ENCODE results near the gene HELB.
A peak's percentile ranks its signal among the peaks of the same experiment; 100 is the strongest.

The HELB gene

DNA sequence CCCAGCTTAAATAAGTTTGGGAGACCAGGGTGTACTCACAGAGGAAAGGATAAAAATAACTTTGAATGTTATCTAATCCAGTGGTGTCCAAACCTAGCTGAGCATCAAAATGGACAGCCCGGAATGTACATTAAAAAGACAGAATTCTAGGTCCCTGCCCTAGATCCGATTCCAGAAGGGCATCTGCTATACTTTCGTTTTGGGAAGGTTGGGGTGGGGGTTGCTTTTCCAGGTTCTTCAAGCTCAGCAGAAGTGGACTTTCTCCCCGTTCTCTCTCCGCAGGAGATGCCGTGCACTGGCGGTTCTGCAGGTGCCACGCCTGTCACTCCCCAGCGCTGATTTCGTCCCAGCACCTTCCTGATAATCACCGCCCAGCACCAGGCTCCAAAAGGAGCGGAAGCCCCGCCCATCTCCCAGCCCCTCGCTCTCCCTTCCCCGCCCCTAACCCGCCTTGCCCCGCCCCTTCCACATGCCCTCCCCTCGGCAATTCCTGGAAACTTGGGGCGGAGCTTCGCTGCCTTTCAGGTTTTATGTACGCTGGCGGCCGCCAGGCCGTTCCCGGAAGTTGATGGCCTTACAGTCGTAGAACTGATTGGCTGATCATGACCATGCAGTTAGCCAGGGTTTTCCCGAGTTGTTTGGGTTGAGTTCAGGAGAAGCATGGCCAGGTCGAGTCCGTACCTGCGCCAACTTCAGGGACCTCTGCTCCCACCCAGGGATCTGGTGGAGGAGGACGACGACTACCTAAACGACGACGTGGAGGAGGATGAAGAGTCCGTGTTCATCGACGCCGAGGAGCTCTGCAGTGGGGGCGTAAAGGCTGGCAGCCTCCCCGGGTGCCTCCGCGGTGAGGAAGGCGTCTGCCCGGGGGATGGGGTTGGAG lies at the start of gene HELB:
Gene HELB, plus strand, starts transcription at position 550 of the 883 bp plus-strand sequence. Its CDS starts 111 bp downstream, at position 661.
- H3K4me1 ChIP-seq (ENCODE audit: control insufficient read depth in 1 of 2, insufficient read depth in 2 of 2, low read length in 2 of 2), result peaks cover 11 to 13% of the 10 kb centered on the region in 2 donors
- no peaks in the 10 kb centered on the region for H3K36me3 ChIP-seq (ENCODE audit: control insufficient read depth in 1 of 2, insufficient read depth in 2 of 2, low read length in 2 of 2)
- peak within 1 kb of the TSS; percentile 79 to 95 for H3K9ac ChIP-seq (ENCODE audit: low read depth in 1 of 2, low read length in 2 of 2)
- no peaks in the 10 kb centered on the region for H3K27me3 ChIP-seq (ENCODE audit: control insufficient read depth in 1 of 2, insufficient read depth in 2 of 2, low read length in 2 of 2)
- H3K27ac ChIP-seq (ENCODE audit: low read depth, low read length), result peak within 1 kb of the TSS; percentile 71
- H3K9me3 ChIP-seq (ENCODE audit: control insufficient read depth in 1 of 2, low read length in 2 of 2), result no peaks in the 10 kb centered on the region
- H3K4me3 ChIP-seq (ENCODE audit: low read depth in 1 of 2, low read length in 2 of 2), result peak within 1 kb of the TSS; percentile 91 to 98

GRCh38 chr12:66252771-66253170 lies 49.5 kb upstream of the HELB start:
- Histone ChIP-seq H3K9me3 (ENCODE audit: control insufficient read depth in 1 of 2, low read length in 2 of 2) (no peaks in the 10 kb centered on the region), H3K4me3 (ENCODE audit: low read depth in 1 of 2, low read length in 2 of 2) (no peak overlapping the region), H3K27me3 (ENCODE audit: control insufficient read depth in 1 of 2, insufficient read depth in 2 of 2, low read length in 2 of 2) (no peaks in the 10 kb centered on the region), H3K9ac (ENCODE audit: low read depth in 1 of 2, low read length in 2 of 2) (no peak overlapping the region), H3K4me1 (ENCODE audit: control insufficient read depth in 1 of 2, insufficient read depth in 2 of 2, low read length in 2 of 2) (no peaks in the 10 kb centered on the region), H3K36me3 (ENCODE audit: control insufficient read depth in 1 of 2, insufficient read depth in 2 of 2, low read length in 2 of 2) (no peaks in the 10 kb centered on the region), H3K27ac (ENCODE audit: low read depth, low read length) (no peak overlapping the region)

- H3K9me3 ChIP-seq (ENCODE audit: control insufficient read depth in 1 of 2, low read length in 2 of 2), result no peaks in the 10 kb centered on the region
These were observed 46.6 kb upstream of the HELB start for GRCh38 chr12:66255737-66256136.

GRCh38 chr12:66258011-66258410 lies 44.3 kb upstream of the HELB start:
- H3K4me1 ChIP-seq (ENCODE audit: control insufficient read depth in 1 of 2, insufficient read depth in 2 of 2, low read length in 2 of 2), result no peaks in the 10 kb centered on the region
- no peak overlapping the region for H3K9ac ChIP-seq (ENCODE audit: low read depth in 1 of 2, low read length in 2 of 2)
- H3K4me3 ChIP-seq (ENCODE audit: low read depth in 1 of 2, low read length in 2 of 2), result no peak overlapping the region

More at GRCh38 chr12:66255737-66256136, 46.6 kb upstream of the HELB start:
- Histone ChIP-seq H3K27me3 (ENCODE audit: control insufficient read depth in 1 of 2, insufficient read depth in 2 of 2, low read length in 2 of 2) (no peaks in the 10 kb centered on the region), H3K9ac (ENCODE audit: low read depth in 1 of 2, low read length in 2 of 2) (no peak overlapping the region), H3K36me3 (ENCODE audit: control insufficient read depth in 1 of 2, insufficient read depth in 2 of 2, low read length in 2 of 2) (no peaks in the 10 kb centered on the region), H3K4me1 (ENCODE audit: control insufficient read depth in 1 of 2, insufficient read depth in 2 of 2, low read length in 2 of 2) (no peaks in the 10 kb centered on the region), H3K27ac (ENCODE audit: low read depth, low read length) (no peak overlapping the region), H3K4me3 (ENCODE audit: low read depth in 1 of 2, low read length in 2 of 2) (no peak overlapping the region)

DNA sequence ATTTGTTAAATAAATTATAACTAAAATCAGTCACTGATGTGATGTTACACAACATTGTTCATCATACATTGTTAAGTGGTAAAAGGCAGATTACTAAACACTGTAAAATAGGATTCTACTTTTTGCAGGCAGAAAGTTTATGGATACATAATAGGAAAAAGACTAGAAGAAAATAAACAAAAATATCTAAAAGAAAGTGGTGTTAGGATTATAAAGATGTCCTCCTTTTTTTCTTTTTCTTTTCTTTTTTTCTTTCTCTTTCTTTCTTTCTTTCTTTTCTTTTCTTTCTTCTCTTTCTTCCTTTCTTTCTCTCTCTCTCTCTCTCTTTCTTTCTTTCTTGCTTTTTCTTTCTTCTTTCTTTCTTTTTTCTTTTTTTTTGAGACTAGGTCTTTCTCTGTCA lies 39.6 kb upstream of the HELB start:
- Histone ChIP-seq H3K36me3 (ENCODE audit: control insufficient read depth in 1 of 2, insufficient read depth in 2 of 2, low read length in 2 of 2) (no peaks in the 10 kb centered on the region), H3K27me3 (ENCODE audit: control insufficient read depth in 1 of 2, insufficient read depth in 2 of 2, low read length in 2 of 2) (peaks cover 0 to 3% of the 10 kb centered on the region in 2 donors), H3K9ac (ENCODE audit: low read depth in 1 of 2, low read length in 2 of 2) (no peak overlapping the region), H3K27ac (ENCODE audit: low read depth, low read length) (no peak overlapping the region), H3K4me1 (ENCODE audit: control insufficient read depth in 1 of 2, insufficient read depth in 2 of 2, low read length in 2 of 2) (no peaks in the 10 kb centered on the region), H3K9me3 (ENCODE audit: control insufficient read depth in 1 of 2, low read length in 2 of 2) (no peaks in the 10 kb centered on the region), H3K4me3 (ENCODE audit: low read depth in 1 of 2, low read length in 2 of 2) (no peak overlapping the region)

More at GRCh38 chr12:66258011-66258410, 44.3 kb upstream of the HELB start:
- H3K27ac ChIP-seq (ENCODE audit: low read depth, low read length), result no peak overlapping the region
- H3K36me3 ChIP-seq (ENCODE audit: control insufficient read depth in 1 of 2, insufficient read depth in 2 of 2, low read length in 2 of 2), result no peaks in the 10 kb centered on the region
- H3K9me3 ChIP-seq (ENCODE audit: control insufficient read depth in 1 of 2, low read length in 2 of 2), result no peaks in the 10 kb centered on the region
- H3K27me3 ChIP-seq (ENCODE audit: control insufficient read depth in 1 of 2, insufficient read depth in 2 of 2, low read length in 2 of 2), result no peaks in the 10 kb centered on the region

GRCh38 chr12:66268562-66268961 lies 33.7 kb upstream of the HELB start:
- no peak overlapping the region for H3K9ac ChIP-seq (ENCODE audit: low read depth in 1 of 2, low read length in 2 of 2)
- H3K27me3 ChIP-seq (ENCODE audit: control insufficient read depth in 1 of 2, insufficient read depth in 2 of 2, low read length in 2 of 2), result peaks cover 0 to 3% of the 10 kb centered on the region in 2 donors
- H3K4me1 ChIP-seq (ENCODE audit: control insufficient read depth in 1 of 2, insufficient read depth in 2 of 2, low read length in 2 of 2), result no peaks in the 10 kb centered on the region
- no peaks in the 10 kb centered on the region for H3K9me3 ChIP-seq (ENCODE audit: control insufficient read depth in 1 of 2, low read length in 2 of 2)
- H3K36me3 ChIP-seq (ENCODE audit: control insufficient read depth in 1 of 2, insufficient read depth in 2 of 2, low read length in 2 of 2), result no peaks in the 10 kb centered on the region
- no peak overlapping the region for H3K27ac ChIP-seq (ENCODE audit: low read depth, low read length)
- no peak overlapping the region for H3K4me3 ChIP-seq (ENCODE audit: low read depth in 1 of 2, low read length in 2 of 2)

GRCh38 chr12:66269142-66269541 lies 33.2 kb upstream of the HELB start:
- no peak overlapping the region for H3K4me3 ChIP-seq (ENCODE audit: low read depth in 1 of 2, low read length in 2 of 2)
- H3K4me1 ChIP-seq (ENCODE audit: control insufficient read depth in 1 of 2, insufficient read depth in 2 of 2, low read length in 2 of 2), result no peaks in the 10 kb centered on the region
- no peaks in the 10 kb centered on the region for H3K36me3 ChIP-seq (ENCODE audit: control insufficient read depth in 1 of 2, insufficient read depth in 2 of 2, low read length in 2 of 2)
- H3K27me3 ChIP-seq (ENCODE audit: control insufficient read depth in 1 of 2, insufficient read depth in 2 of 2, low read length in 2 of 2), result peaks cover 0 to 3% of the 10 kb centered on the region in 2 donors
- H3K9me3 ChIP-seq (ENCODE audit: control insufficient read depth in 1 of 2, low read length in 2 of 2), result no peaks in the 10 kb centered on the region
- H3K27ac ChIP-seq (ENCODE audit: low read depth, low read length), result no peak overlapping the region
- H3K9ac ChIP-seq (ENCODE audit: low read depth in 1 of 2, low read length in 2 of 2), result no peak overlapping the region

GRCh38 chr12:66269757-66270383 lies 32.4 kb upstream of the HELB start:
- no peak overlapping the region for H3K27ac ChIP-seq (ENCODE audit: low read depth, low read length)

DNA sequence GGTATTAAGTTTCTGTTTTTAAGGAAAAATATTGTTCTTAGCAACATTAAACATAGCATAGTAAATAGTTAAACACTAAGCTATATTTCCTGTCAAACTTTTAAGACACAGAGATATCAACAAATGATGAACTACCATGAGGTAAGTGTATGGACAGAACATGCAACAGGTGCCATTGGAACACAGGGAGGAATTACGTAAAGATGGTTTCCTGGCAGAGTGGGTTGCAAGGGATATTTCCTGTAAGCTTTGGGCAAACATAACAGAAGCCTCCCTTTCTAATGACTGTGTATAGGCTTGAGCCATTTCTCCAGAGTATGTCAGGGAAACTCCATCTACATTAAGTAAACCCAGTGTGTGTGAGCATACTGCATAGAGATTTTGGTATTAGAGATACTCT lies 31.7 kb upstream of the HELB start:
- no peak overlapping the region for H3K27ac ChIP-seq (ENCODE audit: low read depth, low read length)
- no peaks in the 10 kb centered on the region for H3K27me3 ChIP-seq (ENCODE audit: control insufficient read depth in 1 of 2, insufficient read depth in 2 of 2, low read length in 2 of 2)
- no peaks in the 10 kb centered on the region for H3K4me1 ChIP-seq (ENCODE audit: control insufficient read depth in 1 of 2, insufficient read depth in 2 of 2, low read length in 2 of 2)
- H3K9ac ChIP-seq (ENCODE audit: low read depth in 1 of 2, low read length in 2 of 2), result no peak overlapping the region
- no peaks in the 10 kb centered on the region for H3K9me3 ChIP-seq (ENCODE audit: control insufficient read depth in 1 of 2, low read length in 2 of 2)
- no peak overlapping the region for H3K4me3 ChIP-seq (ENCODE audit: low read depth in 1 of 2, low read length in 2 of 2)
- no peaks in the 10 kb centered on the region for H3K36me3 ChIP-seq (ENCODE audit: control insufficient read depth in 1 of 2, insufficient read depth in 2 of 2, low read length in 2 of 2)

More at GRCh38 chr12:66269757-66270383, 32.4 kb upstream of the HELB start:
- Histone ChIP-seq H3K4me3 (ENCODE audit: low read depth in 1 of 2, low read length in 2 of 2) (no peak overlapping the region), H3K9me3 (ENCODE audit: control insufficient read depth in 1 of 2, low read length in 2 of 2) (no peaks in the 10 kb centered on the region), H3K9ac (ENCODE audit: low read depth in 1 of 2, low read length in 2 of 2) (no peak overlapping the region), H3K27me3 (ENCODE audit: control insufficient read depth in 1 of 2, insufficient read depth in 2 of 2, low read length in 2 of 2) (no peaks in the 10 kb centered on the region), H3K36me3 (ENCODE audit: control insufficient read depth in 1 of 2, insufficient read depth in 2 of 2, low read length in 2 of 2) (no peaks in the 10 kb centered on the region), H3K4me1 (ENCODE audit: control insufficient read depth in 1 of 2, insufficient read depth in 2 of 2, low read length in 2 of 2) (no peaks in the 10 kb centered on the region)

- no peaks in the 10 kb centered on the region for H3K4me1 ChIP-seq (ENCODE audit: control insufficient read depth in 1 of 2, insufficient read depth in 2 of 2, low read length in 2 of 2)
These were observed 29.6 kb upstream of the HELB start for GRCh38 chr12:66272650-66273049.

More at GRCh38 chr12:66272650-66273049, 29.6 kb upstream of the HELB start:
- Histone ChIP-seq H3K27me3 (ENCODE audit: control insufficient read depth in 1 of 2, insufficient read depth in 2 of 2, low read length in 2 of 2) (no peaks in the 10 kb centered on the region), H3K4me3 (ENCODE audit: low read depth in 1 of 2, low read length in 2 of 2) (no peak overlapping the region), H3K27ac (ENCODE audit: low read depth, low read length) (no peak overlapping the region), H3K9ac (ENCODE audit: low read depth in 1 of 2, low read length in 2 of 2) (no peak overlapping the region), H3K36me3 (ENCODE audit: control insufficient read depth in 1 of 2, insufficient read depth in 2 of 2, low read length in 2 of 2) (no peaks in the 10 kb centered on the region), H3K9me3 (ENCODE audit: control insufficient read depth in 1 of 2, low read length in 2 of 2) (no peaks in the 10 kb centered on the region)
